ENCODE data around the gene SAMD5. TPM values are rescaled to one million over a fixed set of nuclear protein-coding genes. Genes with fewer than 3 reads are reported as not detected.

SAMD5 gene
- total RNA-seq, 2 donors from 2014 or later: not detected

DNA sequence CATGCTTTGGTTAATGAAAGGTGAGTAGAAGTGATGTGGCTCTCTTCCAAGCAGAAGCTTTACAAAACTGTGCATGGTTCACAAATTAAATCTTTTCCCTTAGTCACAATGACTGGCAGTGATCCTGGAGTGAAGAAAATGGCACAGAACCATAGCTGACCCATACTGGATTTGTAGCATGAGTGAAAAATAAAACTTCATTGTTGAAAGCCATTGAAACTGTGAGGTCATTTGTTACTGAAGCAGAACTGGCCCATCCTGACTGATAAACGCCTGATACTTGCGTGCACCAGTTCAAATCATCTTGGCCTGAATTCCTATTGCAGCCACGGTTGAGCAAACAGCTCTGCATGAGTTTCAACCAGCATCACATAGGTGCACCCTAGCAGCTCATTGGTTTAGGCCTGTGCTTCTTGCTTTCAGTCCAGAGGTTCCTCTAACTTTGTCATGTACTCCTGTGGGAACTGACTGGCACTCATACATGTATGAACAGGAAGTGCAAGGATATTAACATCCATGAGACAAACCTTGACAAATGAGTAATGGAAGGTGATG is 40.5 kb downstream of the SAMD5 start:
- no peak for ATAC-seq
- DNase-seq (ENCODE audit: low spot score in 2 of 2): no peak
- Mint-ChIP-seq H3K27ac (no peak overlapping the region), H3K36me3 (no peaks in the 10 kb centered on the region), H3K9me3 (peaks cover 0 to 4% of the 10 kb centered on the region in 2 donors)

DNA sequence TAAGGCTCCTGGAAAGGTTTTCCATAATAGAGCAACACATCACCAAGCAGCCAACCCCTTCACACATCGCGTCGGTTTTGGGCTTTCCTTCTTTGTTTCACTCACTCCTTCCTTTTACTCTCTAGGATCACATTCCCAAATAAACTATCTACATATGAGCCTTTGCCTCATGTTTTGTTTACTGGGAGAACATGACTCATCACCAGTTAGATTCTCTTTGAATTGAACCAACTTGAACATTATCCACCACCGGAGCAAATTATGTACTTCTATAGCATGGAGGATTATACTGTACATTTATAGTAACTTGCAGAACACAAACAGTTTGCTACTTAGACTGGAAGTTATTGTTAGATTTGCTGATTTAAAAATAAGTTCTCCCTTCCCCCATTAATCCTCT is 41.0 kb downstream of the SAMD5 start:
- Mint-ChIP-seq H3K9me3 (peaks cover 0 to 4% of the 10 kb centered on the region in 2 donors), H3K27ac (no peak overlapping the region), H3K36me3 (no peaks in the 10 kb centered on the region)
- DNase-seq (ENCODE audit: low spot score in 2 of 2): no peak
- ATAC-seq: no peak

DNA sequence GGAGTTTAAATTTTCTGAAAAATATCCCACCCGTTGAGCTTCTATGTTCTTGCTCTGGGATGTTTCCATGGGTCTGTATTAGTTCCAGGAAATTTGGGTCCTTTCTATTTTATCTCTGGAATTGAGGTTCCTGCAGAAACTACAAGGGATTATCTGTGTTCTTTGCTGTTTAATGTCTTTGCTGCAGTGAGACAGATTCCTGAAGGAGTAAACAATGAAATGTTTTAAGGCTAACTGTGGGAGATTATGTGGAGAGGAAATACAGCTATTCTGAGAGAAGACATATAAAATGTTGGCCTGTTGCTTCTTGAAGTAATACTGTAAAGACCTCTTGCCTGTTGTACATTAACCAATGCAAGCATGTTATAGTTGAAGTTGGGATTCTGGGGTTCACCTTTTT is 43.5 kb downstream of the SAMD5 start:
- no peaks in the 10 kb centered on the region for H3K36me3 Mint-ChIP-seq
- H3K27ac Mint-ChIP-seq: no peak overlapping the region
- DNase-seq (ENCODE audit: low spot score in 2 of 2) (no peak), ATAC-seq (no peak)
- peaks cover 0 to 4% of the 10 kb centered on the region in 2 donors for H3K9me3 Mint-ChIP-seq

DNA sequence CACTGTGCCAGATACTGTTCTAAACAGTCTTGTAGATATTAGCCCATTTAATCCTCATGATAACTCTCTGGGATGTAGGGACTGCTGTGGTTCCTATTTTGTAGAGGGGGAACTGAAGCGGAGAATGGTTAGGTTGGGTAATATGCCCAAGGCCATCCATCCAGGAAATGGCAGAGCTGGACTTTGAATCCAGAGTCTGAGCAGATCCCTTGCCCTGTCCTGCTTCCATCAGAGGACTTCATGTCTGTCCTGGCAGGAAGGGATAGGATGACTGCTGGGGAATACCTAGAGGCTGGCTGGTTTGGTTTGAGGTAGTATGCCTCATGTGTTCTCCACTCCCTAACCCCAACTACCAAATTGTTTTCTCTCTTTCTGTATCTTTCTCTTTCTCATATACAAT is 44.6 kb downstream of the SAMD5 start:
- DNase-seq (ENCODE audit: low spot score in 2 of 2) (no peak), ATAC-seq (no peak)
- peaks cover 4% of the 10 kb centered on the region in 2 donors for H3K9me3 Mint-ChIP-seq
- H3K36me3 Mint-ChIP-seq: no peaks in the 10 kb centered on the region
- H3K27ac Mint-ChIP-seq: no peak overlapping the region

DNA sequence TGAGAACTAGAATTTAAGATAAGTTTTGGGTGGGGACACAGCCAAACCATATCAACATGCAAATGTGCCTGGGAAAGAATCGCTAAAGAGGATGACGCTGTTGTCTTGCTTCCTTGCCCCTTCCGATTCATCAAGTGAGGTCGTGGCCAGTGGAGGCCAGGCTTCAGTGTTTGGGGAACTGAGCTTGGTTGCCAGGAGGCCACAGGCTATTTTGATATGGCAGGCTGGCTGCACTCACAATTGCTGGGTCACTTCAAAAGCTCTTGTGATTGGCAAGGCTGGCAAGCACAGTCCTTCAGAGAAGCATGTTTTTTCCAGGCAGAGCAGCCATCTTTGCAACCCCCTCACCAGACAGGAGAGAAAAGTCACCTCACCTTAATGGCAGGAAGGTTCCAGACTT is 45.8 kb downstream of the SAMD5 start:
- Mint-ChIP-seq H3K9me3 (peaks cover 4% of the 10 kb centered on the region in 2 donors), H3K27ac (no peak overlapping the region), H3K36me3 (no peaks in the 10 kb centered on the region)
- ATAC-seq: no peak
- DNase-seq (ENCODE audit: low spot score in 2 of 2): no peak

DNA sequence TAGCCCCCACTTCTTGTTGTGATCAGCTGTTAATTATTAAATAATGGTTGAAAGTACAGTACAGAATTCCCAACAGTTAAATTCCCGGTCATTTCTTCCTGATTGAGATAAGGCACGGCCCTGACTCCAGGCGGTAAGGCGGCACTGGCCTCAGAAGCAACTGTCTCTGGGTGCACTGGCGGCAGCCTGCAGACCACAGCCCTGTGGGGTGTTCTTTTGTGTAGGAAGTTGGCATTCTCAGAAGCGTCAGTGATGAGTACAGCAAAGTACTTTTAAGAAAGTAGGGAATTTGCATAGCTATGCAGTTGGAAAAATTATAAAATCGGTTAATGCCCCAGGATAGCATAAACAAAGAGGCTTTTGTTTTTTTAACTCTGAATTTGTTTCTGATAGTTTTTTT is 50.5 kb downstream of the SAMD5 start:
- no peaks in the 10 kb centered on the region for H3K36me3 Mint-ChIP-seq
- H3K27ac Mint-ChIP-seq: no peak overlapping the region
- ATAC-seq: no peak
- peaks cover 0 to 4% of the 10 kb centered on the region in 2 donors for H3K9me3 Mint-ChIP-seq
- no peak for DNase-seq (ENCODE audit: low spot score in 2 of 2)

DNA sequence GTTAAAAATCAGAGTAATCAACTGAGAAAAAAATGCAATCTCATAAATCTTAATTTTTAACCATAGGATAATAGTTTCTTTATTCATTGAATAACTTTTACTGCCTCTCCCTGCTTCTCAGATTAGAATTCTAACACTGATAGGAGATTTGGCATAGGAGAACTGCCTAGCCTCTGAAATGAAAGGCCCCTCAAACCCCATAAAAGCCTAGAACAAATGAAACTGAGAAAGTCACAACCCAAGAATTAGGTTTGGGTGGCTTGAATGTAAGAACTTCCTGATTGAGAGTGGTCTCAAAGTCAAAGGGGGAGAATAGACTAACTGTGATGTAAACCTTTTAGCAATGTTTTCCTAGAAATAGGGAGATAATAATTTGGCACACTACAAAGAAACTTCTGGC is 52.2 kb downstream of the SAMD5 start:
- Mint-ChIP-seq H3K27ac (no peak overlapping the region), H3K36me3 (no peaks in the 10 kb centered on the region), H3K9me3 (peaks cover 0 to 4% of the 10 kb centered on the region in 2 donors)
- DNase-seq (ENCODE audit: low spot score in 2 of 2) (no peak), ATAC-seq (no peak)

DNA sequence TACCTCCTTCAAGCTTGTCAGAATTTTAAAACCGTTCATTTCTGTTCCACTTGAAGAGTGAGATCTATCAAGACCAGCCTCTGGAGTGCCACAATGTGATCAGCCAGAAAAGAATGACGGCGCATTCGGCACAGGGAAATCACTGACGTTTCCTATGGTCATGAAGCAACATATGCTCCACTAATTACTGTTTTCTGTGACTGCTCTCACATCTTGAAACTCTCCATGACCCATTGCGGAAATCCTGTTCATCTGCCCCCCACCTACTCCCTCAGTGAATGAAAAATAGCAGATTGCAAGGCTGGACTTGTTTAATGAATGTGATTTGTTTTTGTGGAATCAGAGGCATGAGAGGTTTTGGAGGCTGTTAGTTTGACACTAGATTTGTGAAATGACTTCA is 53.2 kb downstream of the SAMD5 start:
- ATAC-seq: no peak
- H3K36me3 Mint-ChIP-seq: no peaks in the 10 kb centered on the region
- H3K9me3 Mint-ChIP-seq: peaks cover 0 to 4% of the 10 kb centered on the region in 2 donors
- no peak overlapping the region for H3K27ac Mint-ChIP-seq
- DNase-seq (ENCODE audit: low spot score in 2 of 2): no peak

DNA sequence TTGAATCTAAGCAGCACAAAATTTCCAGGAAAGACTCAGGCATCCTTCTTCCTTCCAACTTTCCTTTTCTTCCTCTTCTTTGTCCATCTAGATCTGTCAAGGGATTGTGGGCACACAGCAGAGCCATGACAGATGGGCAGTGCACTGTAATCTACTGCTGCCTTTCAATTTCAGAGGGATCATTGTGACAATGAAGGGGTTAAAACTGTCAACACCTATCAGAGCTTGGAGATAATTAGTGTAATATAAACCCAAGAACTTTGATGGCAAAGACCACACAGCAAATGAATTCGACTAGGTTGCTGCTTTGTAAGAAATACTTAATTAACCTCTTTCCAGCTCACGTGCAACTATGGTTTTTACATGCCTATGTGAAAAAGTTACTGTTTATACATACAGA is 55.0 kb downstream of the SAMD5 start:
- H3K9me3 Mint-ChIP-seq: no peaks in the 10 kb centered on the region
- no peak for ATAC-seq
- no peak overlapping the region for H3K27ac Mint-ChIP-seq
- no peak for DNase-seq (ENCODE audit: low spot score in 2 of 2)
- H3K36me3 Mint-ChIP-seq: no peaks in the 10 kb centered on the region

DNA sequence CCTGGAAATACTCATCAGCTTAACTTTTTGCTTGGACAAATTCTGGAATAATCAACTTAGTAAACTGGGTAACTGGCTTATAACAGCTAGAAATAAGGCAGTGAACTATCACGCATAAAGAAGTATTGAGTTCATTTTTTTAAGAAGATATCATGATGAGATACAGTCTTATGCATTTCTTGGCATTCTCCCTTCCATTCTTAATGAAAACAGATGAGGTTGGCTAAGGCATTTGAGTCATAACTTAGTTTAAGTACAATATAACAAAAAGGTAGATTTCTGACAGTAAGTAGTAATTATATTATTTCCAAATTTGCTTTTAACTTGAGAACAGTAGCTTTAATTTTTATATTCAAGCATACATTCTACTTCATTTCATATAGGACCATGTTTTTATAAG is 56.1 kb downstream of the SAMD5 start:
- H3K36me3 Mint-ChIP-seq: no peaks in the 10 kb centered on the region
- H3K27ac Mint-ChIP-seq: no peak overlapping the region
- DNase-seq (ENCODE audit: low spot score in 2 of 2): no peak

DNA sequence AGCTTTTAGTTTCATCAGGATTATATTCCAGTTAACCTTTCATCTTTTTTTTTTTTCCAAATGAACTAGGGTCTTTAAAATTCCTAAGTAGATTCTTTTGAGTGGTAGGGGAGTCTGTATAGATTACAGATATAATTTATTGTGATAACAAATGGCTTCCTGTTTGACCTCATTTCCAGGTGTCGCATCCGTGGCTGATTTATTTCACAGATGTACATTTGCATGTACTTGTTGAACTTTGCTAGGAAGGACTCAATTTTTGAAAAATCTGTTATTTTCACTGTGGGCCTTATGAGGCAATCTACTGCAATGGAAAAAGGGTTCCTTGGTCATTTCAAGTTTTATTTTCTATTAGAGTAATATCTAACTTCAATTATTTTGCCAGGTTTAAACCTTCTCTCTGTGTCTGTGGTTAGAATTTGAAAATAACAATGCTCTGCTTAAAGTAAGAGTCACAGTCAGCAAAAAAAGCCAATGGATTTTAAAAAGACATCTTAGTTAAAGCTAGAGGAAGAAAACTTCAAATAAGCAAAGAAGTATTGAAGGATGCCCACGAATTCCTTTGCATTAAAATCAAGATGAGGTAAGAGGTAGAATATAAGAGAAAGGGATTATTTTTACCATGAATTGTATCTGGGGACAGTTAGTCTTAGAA is 57.9 kb downstream of the SAMD5 start:
- Mint-ChIP-seq H3K9me3 (no peaks in the 10 kb centered on the region), H3K36me3 (no peaks in the 10 kb centered on the region), H3K27ac (no peak overlapping the region)
- ATAC-seq (no peak), DNase-seq (ENCODE audit: low spot score in 2 of 2) (no peak)

More for the DNA sequence above, 56.1 kb downstream of the SAMD5 start:
- no peak for ATAC-seq
- no peaks in the 10 kb centered on the region for H3K9me3 Mint-ChIP-seq

DNA sequence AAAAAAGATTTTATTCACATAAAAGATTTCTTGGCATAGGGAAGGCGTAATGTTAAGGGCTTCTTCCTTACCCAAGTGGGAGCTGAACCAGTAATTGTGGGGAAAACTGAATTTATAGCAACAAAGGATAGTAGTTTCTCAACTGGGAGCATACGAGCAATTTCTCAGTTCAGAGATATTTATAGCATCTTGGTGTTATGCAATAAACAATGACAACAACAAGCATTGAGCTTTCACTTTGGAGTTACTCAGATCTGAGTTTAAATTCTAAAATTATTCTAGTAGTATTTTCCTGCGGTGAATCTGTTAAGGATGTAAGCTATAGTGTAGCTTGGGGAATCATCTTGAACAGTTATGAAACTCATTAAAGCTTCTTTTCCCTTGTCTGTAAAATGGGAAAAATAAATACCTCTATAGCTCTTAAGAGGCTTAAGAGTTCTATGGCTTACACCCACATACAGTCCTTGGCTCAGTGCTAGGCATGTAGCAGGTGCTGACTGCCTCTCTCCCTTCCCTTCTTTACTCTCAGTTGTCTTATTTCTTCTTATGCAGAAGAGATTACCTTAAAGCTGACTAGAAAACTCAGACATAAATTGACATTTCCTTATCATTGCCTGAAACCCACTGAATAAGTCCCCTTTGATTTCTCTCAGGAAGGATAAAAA is 58.8 kb downstream of the SAMD5 start:
- H3K27ac Mint-ChIP-seq: no peak overlapping the region
- no peaks in the 10 kb centered on the region for H3K9me3 Mint-ChIP-seq
- ATAC-seq (no peak), DNase-seq (ENCODE audit: low spot score in 2 of 2) (no peak)
- H3K36me3 Mint-ChIP-seq: no peaks in the 10 kb centered on the region

DNA sequence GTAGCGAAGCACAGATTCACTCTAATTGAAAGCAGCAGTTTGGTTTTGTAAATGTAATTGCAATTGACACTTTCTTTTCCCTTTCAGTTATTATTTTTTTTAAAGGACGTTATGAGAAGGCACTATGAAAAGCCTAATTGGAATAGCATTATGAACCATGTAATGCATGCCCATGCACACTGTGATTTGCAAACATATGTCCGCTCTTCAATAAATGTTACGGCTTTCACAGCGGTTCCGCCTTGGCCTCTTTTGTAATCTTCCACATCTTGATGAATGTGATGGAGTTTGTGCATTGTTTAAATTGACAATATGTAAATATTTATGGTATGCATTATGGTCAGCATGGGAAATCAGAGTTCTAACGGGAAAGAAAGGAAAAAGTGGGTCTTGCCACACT is 61.3 kb downstream of the SAMD5 start:
- ATAC-seq: no peak
- Mint-ChIP-seq H3K9me3 (no peaks in the 10 kb centered on the region), H3K27ac (no peak overlapping the region), H3K36me3 (no peaks in the 10 kb centered on the region)
- DNase-seq (ENCODE audit: low spot score in 2 of 2): no peak

DNA sequence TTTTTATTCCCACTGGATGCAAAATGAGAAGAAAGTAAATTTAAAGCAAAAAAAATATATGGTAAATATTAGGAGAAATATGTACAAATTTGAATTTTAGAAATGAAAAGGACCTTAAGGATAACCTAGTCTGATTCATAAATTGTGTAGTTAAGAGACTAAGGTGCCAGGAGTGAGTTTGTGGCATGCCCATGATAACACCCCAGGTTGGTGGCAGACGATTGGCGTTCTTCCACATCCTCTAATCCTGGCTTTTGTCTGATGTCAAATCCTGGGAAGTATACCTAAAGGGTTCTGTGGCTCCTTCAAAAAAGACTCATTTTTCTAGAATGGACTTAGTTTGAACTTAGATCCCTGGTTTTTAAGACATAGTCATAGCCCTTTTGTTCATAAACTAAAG is 62.2 kb downstream of the SAMD5 start:
- Mint-ChIP-seq H3K9me3 (no peaks in the 10 kb centered on the region), H3K36me3 (no peaks in the 10 kb centered on the region), H3K27ac (no peak overlapping the region)
- ATAC-seq (no peak), DNase-seq (ENCODE audit: low spot score in 2 of 2) (no peak)

DNA sequence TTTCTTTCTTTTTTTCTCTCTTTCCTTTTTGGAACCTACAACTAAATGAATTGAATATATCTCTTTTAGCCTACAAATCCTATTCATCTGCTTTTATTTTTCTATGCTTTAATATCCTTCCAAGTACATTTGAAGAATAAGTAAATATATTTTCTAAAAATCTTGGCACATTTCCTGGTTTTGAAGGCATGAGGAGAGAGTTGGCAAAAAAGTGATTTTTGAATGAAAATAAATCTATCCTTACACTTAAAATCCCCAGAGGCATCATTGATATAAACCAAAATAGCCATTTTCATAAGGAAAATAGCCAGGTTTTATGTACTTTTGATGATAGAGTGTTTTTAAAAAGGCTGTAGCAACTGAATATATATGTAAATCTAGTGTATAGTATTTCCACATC is 69.0 kb downstream of the SAMD5 start:
- no peak overlapping the region for H3K27ac Mint-ChIP-seq
- H3K36me3 Mint-ChIP-seq: peaks cover 0 to 12% of the 10 kb centered on the region in 2 donors
- DNase-seq (ENCODE audit: low spot score in 2 of 2) (no peak), ATAC-seq (no peak)
- peaks cover 18 to 20% of the 10 kb centered on the region in 2 donors for H3K9me3 Mint-ChIP-seq

DNA sequence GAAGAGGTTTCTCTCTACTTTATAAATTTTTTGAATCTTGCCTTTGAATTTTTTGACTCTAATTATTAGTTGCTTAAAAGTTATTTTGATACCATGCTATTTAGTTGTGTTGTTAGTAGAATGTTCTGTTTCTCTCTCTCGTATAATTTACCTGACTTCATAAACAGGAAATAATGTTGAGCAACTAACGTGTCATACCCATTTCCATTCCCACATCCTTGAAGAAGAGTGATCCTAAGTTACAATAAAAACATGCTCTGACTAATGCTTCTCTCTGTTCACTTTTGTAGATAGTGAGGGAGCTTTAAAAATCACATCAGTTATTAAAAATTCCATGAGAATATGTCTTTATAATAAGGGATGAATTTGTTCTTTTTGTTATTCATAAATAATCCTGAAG is 69.7 kb downstream of the SAMD5 start:
- DNase-seq (ENCODE audit: low spot score in 2 of 2) (no peak), ATAC-seq (no peak)
- peaks cover 0 to 12% of the 10 kb centered on the region in 2 donors for H3K36me3 Mint-ChIP-seq
- H3K27ac Mint-ChIP-seq: no peak overlapping the region
- peaks cover 18 to 20% of the 10 kb centered on the region in 2 donors for H3K9me3 Mint-ChIP-seq

DNA sequence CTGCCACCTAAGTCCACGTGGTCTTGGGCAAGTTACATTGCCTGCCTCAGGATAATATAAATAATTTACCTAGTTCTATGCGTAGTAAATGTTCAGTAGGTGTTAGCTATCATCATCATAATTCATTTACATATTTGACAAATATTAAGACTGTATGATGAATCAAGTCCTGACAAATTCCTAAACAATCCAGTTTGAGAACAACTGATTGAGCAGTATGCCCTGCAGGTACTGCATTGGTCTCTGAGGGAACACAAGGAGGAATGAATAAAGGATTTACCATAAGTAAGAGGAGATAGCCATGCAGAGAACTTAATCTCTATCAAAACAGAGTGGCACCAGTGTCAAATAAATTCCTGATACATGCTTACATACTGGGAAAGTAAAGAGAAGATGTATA is 70.4 kb downstream of the SAMD5 start:
- DNase-seq (ENCODE audit: low spot score in 2 of 2) (no peak), ATAC-seq (no peak)
- H3K9me3 Mint-ChIP-seq: peaks cover 18 to 20% of the 10 kb centered on the region in 2 donors
- H3K27ac Mint-ChIP-seq: no peak overlapping the region
- peaks cover 0 to 12% of the 10 kb centered on the region in 2 donors for H3K36me3 Mint-ChIP-seq

DNA sequence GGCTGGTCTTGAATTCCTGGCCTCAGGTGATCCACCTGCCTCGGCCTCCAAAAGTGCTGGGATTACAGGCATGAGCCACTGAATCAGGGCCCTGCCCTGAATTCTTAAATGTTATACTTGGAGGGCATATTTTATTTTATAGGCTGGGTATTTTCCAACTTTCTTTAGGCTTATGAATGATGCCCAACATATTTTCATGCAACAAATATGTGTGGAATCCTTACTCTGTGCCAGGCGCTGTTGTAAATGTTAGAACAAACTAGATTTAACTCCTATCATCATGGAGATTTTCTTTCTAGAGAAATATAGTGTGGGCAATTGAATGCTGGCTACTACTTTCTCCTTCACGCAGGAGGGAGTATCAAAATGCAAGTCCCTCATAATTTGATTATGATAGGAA is 71.2 kb downstream of the SAMD5 start:
- peaks cover 18 to 20% of the 10 kb centered on the region in 2 donors for H3K9me3 Mint-ChIP-seq
- H3K36me3 Mint-ChIP-seq: peaks cover 0 to 12% of the 10 kb centered on the region in 2 donors
- DNase-seq (ENCODE audit: low spot score in 2 of 2) (no peak), ATAC-seq (no peak)
- no peak overlapping the region for H3K27ac Mint-ChIP-seq

All from activated naive CD4-positive, alpha-beta T cell treated with anti-CD3 and anti-CD28 coated beads, Interleukin-2, amount 50 U/mL, for 72 hours (primary cell).